GM12891 (cell line): ENCODE measurements around the gene USP31.

ENCODE experiments used
- POLR2A ChIP-seq: IDR thresholded peaks from 2 replicates; pipeline ENCODE4 v1.6.1; 2011; ENCODE audit warnings: low read depth, low read length, control low read depth
- POLR2AphosphoS5 ChIP-seq: IDR thresholded peaks from 2 replicates; pipeline ENCODE4 v1.6.1; 2011; ENCODE audit warnings: low read depth, low read length, control low read depth
- POU2F2 ChIP-seq: IDR thresholded peaks from 2 replicates; pipeline ENCODE4 v1.6.1; 2011; ENCODE audit warnings: low read depth, mild to moderate bottlenecking, control low read depth, low read length, moderate library complexity
- SPI1 ChIP-seq: IDR thresholded peaks from 2 replicates; pipeline ENCODE4 v1.6.1; 2011; ENCODE audit warnings: low read depth, low read length, control low read depth
- TAF1 ChIP-seq: IDR thresholded peaks from 2 replicates; pipeline ENCODE4 v1.6.1; 2011; ENCODE audit warnings: low read depth, low read length, control low read depth

DNA sequence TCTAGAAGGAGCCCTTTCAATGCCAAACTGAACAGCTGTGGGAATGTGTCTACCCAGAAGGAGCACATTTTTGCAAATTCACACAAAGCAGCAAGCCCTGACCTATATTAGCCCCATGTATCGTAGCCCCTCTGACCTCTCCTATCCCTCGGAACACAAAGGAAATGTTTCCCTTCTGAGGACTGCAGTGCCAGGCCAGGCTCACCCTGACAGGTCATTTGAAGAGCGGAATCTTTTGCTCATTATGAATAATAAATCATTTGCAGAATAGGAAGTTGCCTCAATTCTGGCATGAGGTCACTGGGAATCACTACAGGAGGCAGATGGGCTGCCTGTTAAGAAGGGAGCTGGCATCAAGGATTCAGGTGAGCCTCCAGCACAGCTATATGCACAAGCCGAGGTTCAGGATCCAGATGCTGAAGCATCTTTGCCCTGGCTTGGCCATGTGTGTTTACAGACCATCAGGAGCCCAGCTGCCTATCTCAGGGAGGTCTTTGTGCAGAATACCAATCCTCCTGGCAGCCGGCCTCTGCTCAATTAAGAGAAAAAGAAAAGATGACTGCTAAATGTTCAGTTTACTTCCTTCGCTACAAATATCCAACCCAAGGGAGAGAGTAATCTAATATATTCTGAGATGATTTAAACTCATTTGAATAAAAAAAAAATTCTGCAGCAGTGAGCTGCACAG is 119.4 kb downstream of the USP31 start:
- TF ChIP-seq POLR2A (no peak), TAF1 (no peak), POLR2AphosphoS5 (no peak), SPI1 (no peak), POU2F2 (no peak)
